PC-9 (cell line): ENCODE measurements around the gene LRP1B.

ENCODE experiments used
- CTCF ChIP-seq: fragments of 200-600 bp; sonication (generic); conservative IDR thresholded peaks from 2 replicates; pipeline ENCODE4 v1.6.1; 2017; ENCODE audit warnings: mixed run types, antibody characterized with exemption, mild to moderate bottlenecking, moderate library complexity
- EZH2 ChIP-seq: fragments of 200-600 bp; sonication (generic); IDR thresholded peaks from 2 replicates; pipeline ENCODE4 v1.8.0; 2017; ENCODE audit warnings: antibody characterized with exemption, low read depth

GRCh38 chr2:141579071-141579470 is 551.7 kb downstream of the LRP1B start:
- TF ChIP-seq CTCF, result no peak
- TF ChIP-seq EZH2, result no peak
